ENCODE data around the gene LAYN.

Gene LAYN, protein sequence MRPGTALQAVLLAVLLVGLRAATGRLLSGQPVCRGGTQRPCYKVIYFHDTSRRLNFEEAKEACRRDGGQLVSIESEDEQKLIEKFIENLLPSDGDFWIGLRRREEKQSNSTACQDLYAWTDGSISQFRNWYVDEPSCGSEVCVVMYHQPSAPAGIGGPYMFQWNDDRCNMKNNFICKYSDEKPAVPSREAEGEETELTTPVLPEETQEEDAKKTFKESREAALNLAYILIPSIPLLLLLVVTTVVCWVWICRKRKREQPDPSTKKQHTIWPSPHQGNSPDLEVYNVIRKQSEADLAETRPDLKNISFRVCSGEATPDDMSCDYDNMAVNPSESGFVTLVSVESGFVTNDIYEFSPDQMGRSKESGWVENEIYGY

DNA sequence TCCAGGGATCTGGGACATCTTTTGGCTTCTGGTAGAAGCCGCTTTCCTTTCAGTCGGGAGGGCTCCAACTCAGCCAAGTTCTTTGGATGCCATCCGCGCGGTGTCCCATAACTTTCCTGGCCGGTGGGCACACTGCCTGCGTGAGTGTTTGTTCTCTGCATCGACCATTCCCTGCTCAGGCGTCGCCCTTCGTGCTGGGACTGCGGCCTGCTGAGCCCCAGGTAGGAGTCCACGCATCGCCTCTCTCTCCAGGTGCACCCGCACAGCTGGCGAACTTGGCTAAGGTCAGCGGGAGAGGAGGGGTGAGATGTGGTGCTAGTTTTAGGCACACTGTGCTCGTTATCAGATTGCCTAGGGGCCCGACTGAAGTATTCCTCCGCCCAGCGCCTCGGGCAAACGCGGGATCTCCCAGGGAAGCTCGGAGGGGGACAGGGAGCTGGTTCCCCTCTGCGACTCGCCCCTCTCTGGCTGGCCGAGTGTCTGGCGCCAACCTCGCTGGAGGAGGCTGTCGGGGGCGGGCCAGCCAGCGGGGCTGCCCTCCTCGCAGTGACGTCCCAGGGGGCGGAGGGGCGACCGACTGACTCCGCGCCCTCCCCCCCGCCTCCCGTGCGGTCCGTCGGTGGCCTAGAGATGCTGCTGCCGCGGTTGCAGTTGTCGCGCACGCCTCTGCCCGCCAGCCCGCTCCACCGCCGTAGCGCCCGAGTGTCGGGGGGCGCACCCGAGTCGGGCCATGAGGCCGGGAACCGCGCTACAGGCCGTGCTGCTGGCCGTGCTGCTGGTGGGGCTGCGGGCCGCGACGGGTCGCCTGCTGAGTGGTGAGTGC is at the start of gene LAYN:
Gene LAYN, plus strand, starts transcription at position 607 of the 823 bp plus-strand sequence. Its CDS starts 124 bp downstream, at position 731.
- FAIRE-seq (no peak), DNase-seq (ENCODE audit: insufficient read length, low spot score) (peak; percentile 55)
- TF ChIP-seq POLR2A (IDR thresholded peaks at IDR 0.05; ENCODE audit: low read depth, low read length), result peak; percentile 50; the same call in 1 of the 2 replicates

DNA sequence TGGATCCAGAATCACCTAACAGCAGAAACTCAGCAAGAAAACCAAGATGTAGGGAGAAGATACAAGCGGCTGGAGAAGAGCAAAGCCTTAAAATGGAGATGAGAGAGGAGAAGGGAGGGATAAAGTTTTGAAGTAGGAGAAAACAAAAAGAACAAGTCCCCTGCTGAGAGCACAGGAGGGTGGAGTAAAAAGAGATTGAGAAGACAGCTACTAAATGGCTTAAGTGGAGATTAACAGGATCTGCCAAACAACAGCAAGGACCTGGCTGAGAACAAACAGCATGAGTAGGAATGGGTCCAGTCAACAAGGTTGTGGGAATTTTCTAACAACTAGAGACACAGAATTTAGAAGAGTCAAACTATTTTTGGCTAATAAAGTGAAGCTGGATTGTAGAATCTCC is 46.5 kb upstream of the LAYN start:
- no peak for FAIRE-seq
- no peak for TF ChIP-seq POLR2A (IDR thresholded peaks at IDR 0.05; ENCODE audit: low read depth, low read length)
- DNase-seq (ENCODE audit: insufficient read length, low spot score), result no peak

DNA sequence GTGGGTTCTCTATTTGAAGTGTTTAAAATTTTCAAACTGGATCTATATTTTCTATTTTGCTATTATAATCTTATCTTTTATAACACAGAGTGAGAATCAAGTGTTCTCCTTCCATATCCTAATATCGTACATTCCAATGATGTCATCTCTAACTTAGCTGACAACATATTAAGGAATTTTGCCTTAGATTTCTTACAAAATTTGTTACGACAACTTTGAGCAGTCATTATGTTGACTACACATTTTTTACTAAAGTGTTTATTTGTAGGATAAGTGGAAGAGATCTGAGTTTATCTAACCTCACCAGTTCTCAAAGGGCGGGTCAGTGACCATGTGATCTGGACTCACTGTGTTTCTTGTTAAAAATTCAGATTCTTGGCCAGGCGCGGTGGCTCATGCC is 41.0 kb upstream of the LAYN start:
- TF ChIP-seq POLR2A (IDR thresholded peaks at IDR 0.05; ENCODE audit: low read depth, low read length), result no peak
- no peak for DNase-seq (ENCODE audit: insufficient read length, low spot score)
- FAIRE-seq, result no peak

DNA sequence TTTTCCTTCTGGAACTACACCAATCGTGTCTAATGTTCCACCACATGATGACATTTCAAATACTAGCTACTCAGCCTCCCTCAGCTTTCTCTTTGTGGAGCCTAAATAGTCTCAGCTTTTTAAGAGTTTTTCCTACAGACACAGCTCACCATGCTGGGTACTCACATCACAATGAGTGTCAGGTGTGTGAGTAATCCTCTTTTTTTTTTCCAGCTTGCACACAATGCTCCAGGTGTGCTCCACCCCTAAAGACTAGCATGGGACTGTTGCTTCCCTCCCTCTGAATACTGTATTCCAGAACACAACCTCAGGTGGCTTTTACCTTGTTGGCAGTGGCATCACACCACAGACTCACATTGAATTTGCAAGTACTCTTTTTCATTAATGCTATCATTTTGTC is 40.0 kb upstream of the LAYN start:
- TF ChIP-seq POLR2A (IDR thresholded peaks at IDR 0.05; ENCODE audit: low read depth, low read length), result no peak
- no peak for DNase-seq (ENCODE audit: insufficient read length, low spot score)
- no peak for FAIRE-seq

DNA sequence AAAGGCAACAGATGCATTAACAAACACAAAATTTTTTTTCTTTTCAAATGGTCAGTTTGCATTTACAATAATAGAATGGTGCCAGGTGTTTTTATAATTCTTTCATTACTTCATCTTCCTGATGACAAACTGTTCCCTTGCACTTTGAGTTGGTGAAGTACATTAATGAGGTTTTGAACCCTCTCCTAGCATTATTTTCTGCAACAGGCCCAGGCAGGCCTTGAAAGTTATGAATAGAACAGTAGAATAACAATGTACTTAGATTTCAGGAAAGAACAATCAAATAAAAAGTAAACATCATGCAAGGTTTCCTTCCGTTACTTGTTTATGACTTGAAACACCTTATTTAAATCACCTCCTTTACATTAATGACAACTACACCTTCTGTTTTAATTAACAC is 37.9 kb upstream of the LAYN start:
- DNase-seq (ENCODE audit: insufficient read length, low spot score) (no peak), FAIRE-seq (no peak)
- no peak for TF ChIP-seq POLR2A (IDR thresholded peaks at IDR 0.05; ENCODE audit: low read depth, low read length)

DNA sequence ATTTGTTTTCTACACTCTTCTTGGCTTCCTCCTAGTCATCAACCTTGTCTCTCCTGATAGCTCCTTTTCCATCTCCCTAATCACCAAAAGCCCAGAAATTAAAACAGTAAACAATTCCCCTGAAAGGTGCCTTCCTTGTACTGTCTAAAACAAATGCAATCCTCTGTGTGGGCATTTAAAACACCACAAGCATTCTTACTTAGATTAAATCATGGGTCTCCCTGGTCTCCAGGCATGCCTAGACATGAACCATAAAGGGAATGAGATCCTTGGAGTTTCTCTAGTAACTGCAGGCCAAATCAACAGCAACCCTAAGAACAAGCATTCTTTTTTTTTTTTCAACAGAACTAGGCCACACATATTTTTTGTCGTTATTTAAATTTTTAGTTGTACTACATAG is 30.2 kb upstream of the LAYN start:
- no peak for DNase-seq (ENCODE audit: insufficient read length, low spot score)
- no peak for FAIRE-seq
- TF ChIP-seq POLR2A (IDR thresholded peaks at IDR 0.05; ENCODE audit: low read depth, low read length), result no peak

DNA sequence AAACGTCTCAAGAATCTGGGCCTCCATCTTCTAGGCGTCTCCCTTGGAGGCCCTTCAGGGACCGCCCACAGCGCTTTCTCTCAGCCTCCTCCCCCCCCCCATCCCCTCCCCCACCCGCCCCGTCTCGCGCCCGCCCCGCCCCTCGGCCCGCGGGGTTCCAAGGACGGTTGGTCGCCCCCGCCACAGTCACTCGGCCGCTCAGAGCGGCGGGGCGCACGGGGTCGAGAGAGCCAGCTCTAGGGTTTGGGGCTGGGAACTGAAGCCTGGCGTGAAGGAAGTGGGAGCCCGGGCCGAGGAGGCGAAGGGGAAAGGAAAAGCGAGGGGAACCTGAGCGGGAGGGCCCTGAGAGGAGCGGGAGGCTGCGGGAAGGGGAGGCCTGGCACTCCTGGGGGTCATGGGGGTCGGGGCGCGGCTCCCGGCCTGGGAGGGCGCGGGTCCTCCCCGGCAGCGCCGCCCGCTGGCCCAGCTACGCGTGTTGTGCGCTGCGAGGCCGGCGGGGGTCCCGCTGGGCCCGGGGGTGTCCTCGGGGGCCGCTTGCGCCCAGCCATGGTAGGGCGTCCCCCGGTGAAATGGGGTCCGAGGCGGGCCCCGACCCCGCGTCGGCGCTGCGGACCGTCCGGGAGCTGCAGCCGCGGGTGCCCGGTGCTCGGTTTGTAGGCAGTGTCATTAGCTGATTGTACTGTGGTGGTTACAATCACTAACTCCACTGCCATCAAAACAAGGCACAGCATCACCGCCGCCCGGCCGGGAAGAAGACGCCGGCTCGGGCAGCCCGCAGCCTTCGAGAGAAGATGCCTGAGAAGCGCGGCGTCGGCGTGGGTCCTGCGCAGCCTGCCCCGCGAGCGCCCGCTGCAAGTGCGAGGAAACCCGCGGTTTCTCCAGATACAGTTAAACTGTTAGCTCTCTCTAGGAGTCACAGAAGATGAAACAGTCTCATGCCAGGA is 28.0 kb upstream of the LAYN start, which contains the start of gene BTG4:
Gene BTG4, minus strand, starts transcription at position 91 of the 944 bp plus-strand sequence. CDS start 13,610 bp downstream, outside the sequence.
- FAIRE-seq (no peak), DNase-seq (ENCODE audit: insufficient read length, low spot score) (no peak)
- peak; percentile 26; the same call in 1 of the 2 replicates for TF ChIP-seq POLR2A (IDR thresholded peaks at IDR 0.05; ENCODE audit: low read depth, low read length)

DNA sequence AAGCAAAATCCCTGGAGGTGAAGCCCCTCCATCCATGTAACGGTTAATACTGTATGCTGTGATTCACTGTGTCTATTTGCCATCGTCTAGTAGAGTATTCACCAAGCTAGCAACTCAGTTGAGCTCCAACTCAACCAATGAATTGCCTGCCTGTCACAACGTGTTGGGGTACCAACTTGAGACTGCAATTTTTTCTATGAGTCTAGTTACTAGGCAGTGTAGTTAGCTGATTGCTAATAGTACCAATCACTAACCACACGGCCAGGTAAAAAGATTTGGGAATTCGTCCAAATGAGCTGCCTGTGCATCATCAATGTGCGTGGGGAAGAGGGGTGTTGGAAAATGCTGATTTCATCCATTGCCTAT is 27.3 kb upstream of the LAYN start:
- FAIRE-seq, result peak; percentile 23
- no peak for TF ChIP-seq POLR2A (IDR thresholded peaks at IDR 0.05; ENCODE audit: low read depth, low read length)
- no peak for DNase-seq (ENCODE audit: insufficient read length, low spot score)

DNA sequence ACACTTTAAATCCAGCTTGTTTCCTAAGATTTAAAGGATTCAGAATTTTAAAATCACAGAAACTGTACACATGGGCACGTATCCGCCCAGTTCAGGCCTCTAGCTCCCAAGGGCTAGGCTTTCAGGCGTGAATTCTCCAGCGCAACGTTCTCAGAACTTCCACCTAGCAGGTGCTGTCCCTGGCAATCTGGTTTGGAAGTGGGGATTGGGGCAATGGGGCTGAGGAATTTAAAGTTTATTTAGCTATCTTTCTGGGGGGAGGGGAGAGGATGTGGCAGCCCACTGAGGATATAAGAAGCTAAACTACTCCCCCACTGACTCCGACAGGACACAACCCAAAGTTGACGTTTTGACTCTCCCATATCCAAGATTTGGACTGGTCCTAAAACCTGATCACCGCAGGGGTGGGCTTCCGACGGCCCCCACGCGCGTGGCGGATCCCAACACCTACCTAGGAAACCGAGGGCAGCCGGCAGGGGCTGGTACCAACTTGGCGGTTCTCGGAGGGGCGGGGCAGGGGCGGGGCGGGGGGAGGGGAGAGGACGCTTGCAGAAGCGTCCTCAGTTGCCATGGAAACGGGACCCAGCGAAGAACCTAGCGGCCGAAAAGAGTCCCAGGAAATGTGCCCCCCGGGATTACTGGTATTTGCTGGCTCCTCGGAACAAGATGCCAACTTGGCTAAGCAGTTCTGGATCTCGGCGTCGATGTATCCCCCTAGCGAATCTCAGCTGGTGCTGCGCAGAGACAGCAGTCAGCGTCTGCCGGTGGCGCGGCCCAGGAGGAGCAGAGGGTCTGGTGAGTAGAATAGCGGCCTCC is 26.1 kb upstream of the LAYN start, which contains the start of gene HOATZ:
Gene HOATZ, plus strand, starts transcription at position 563 of the 816 bp plus-strand sequence. Its CDS starts 7 bp downstream, at position 570.
- DNase-seq (ENCODE audit: insufficient read length, low spot score) (no peak), FAIRE-seq (no peak)
- no peak for TF ChIP-seq POLR2A (IDR thresholded peaks at IDR 0.05; ENCODE audit: low read depth, low read length)

DNA sequence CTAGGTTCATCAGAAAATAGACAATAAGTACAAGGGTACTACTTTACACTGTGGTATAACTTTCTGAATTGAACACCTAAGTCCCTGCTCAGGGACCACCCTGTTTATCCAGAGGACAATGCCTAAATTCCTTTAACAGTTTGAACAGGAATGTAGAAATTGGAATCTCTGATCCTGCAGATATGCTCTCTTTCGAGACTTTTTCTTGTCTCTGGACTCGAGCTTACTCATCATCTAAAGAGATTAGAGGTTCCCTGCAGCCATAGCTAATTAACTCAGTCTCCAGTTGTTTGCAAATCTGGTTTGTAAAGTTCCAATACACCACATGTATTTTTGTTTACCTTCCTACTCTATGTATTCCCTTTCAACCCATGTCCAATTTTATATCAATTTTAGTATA is 24.9 kb upstream of the LAYN start:
- FAIRE-seq (no peak), DNase-seq (ENCODE audit: insufficient read length, low spot score) (no peak)
- no peak for TF ChIP-seq POLR2A (IDR thresholded peaks at IDR 0.05; ENCODE audit: low read depth, low read length)

DNA sequence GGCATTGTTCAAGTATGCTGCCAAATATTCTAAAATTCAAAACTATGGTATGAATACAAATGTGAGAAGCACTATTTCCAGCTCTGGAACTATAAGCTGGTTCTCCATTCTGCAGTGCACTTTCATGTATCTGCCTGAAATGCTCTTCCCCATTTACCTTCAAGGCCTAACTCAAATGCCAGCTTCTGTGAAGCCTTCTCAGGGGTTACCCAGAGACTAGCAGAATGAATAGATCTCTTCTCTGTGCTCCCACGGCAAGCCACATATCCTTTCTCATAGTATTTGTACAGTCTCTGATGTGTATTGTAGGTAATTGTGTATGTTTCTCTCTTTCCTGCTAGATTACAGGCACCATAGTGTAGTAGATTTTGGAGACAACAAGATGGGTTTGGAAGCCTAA is 21.9 kb upstream of the LAYN start:
- no peak for TF ChIP-seq POLR2A (IDR thresholded peaks at IDR 0.05; ENCODE audit: low read depth, low read length)

DNA sequence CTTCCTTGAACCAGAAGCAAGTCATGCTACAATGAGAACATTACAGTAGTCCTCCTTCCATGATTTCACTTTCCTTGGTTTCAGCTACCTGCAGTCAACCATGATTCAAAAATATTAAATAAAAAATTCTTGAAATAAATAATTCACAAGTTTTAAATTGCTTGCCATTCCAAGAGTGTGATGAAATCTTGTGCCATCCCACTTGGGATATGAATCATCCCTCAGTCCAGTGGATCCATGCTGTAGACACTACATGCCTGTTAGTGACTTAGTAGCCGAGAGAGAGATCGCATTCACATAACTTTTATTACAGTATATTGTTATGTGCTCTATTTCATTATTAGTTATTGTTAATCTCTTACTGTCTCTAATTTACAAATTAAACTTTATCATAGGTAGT is 20.0 kb upstream of the LAYN start:
- no peak for TF ChIP-seq POLR2A (IDR thresholded peaks at IDR 0.05; ENCODE audit: low read depth, low read length)
- no peak for FAIRE-seq
- no peak for DNase-seq (ENCODE audit: insufficient read length, low spot score)

More for the DNA sequence above, 21.9 kb upstream of the LAYN start:
- FAIRE-seq (no peak), DNase-seq (ENCODE audit: insufficient read length, low spot score) (no peak)

DNA sequence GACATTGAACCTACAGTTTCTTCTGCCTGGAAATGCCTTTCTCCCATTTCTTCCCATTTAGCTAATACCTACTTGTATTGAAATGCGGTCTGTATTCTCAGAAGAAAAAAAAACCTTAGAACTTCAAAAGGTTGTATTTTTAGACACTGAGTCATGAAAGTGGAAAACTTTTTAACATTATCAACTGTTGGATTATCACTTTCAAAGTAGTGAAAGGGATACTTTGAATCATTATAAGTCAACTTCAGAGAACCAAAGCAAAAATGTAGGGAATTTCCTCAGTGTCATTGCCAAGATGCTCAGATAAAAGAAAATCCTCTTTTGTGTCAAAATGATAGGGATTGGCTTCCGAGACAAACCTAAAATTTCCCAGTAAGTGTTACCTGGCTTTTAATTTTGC is 19.4 kb upstream of the LAYN start:
- FAIRE-seq, result peak; percentile 41
- no peak for TF ChIP-seq POLR2A (IDR thresholded peaks at IDR 0.05; ENCODE audit: low read depth, low read length)
- DNase-seq (ENCODE audit: insufficient read length, low spot score), result no peak
